Vagina (tissue), 2 donors: ENCODE results near the gene EHD2. TPM values are rescaled to one million over a fixed set of nuclear protein-coding genes. Genes with fewer than 3 reads are reported as not detected.
"Not testable (repeated sequence)": the region's sequence is repeated elsewhere in the genome, so short reads cannot be mapped to it uniquely, and the experiment has no call there.

Experiments
- DNase-seq, 2 donors: peaks; one replicate each; pipeline ENCODE4 v3.0.0-alpha.2; 2017; ENCODE audit errors: extremely low spot score in 2 of 2
- H3K27ac ChIP-seq: fragments of 200-600 bp; sonication (generic); one replicate; pipeline ENCODE4 v1.5.1; 2019
- H3K27me3 ChIP-seq: fragments of 200-600 bp; sonication (generic); one replicate; pipeline ENCODE4 v1.5.1; 2019
- H3K36me3 ChIP-seq, 2 donors: fragments of 200-600 bp; sonication (generic); one replicate each; pipeline ENCODE4 v1.5.1; 2017 to 2019
- H3K4me1 ChIP-seq: fragments of 200-600 bp; sonication (generic); one replicate; pipeline ENCODE4 v1.5.1; 2019
- H3K4me3 ChIP-seq, 2 donors: fragments of 200-600 bp; sonication (generic); 1 replicate in 1 of 2; 2 replicates in 1 of 2; pipeline ENCODE4 v1.5.1; 2016 to 2019
- H3K9me3 ChIP-seq: fragments of 200-600 bp; sonication (generic); one replicate; pipeline ENCODE4 v1.5.1; 2019
- POLR2A ChIP-seq, 2 donors: fragments of 450-650 bp; IDR thresholded peaks; one replicate each; pipeline ENCODE4 v1.6.1; 2017; ENCODE audit warnings: antibody characterized with exemption in 2 of 2, mild to moderate bottlenecking in 2 of 2, moderate library complexity in 2 of 2
- POLR2AphosphoS5 ChIP-seq, 2 donors: sonication (generic); formaldehyde crosslinking; IDR thresholded peaks; one replicate each; pipeline ENCODE4 v1.9.0; 2017; ENCODE audit warnings: antibody characterized with exemption in 2 of 2, mild to moderate bottlenecking in 2 of 2, low read depth in 1 of 2; ENCODE audit not compliant: insufficient read depth in 1 of 2
- intact Hi-C: fragments of 100-400 bp; cut with DNase I; formaldehyde crosslinking; loops from one replicate; pipeline ENCODE4 v1.15.1; 2023
- total RNA-seq: library from RNA; depleted of rRNA; stranded (reverse); fragments of >200 nt; gene quantifications from one replicate; pipeline ENCODE4 v1.2.3, GENCODE V29; 2016
- TF ChIP-seq, protein P1 (sequence below), 3 experiments: fragments of 450-650 bp in 2 of 3; fragments of 200-600 bp in 1 of 3; sonication (generic) in 1 of 3; IDR thresholded peaks; one replicate each; pipeline ENCODE4 v1.5.1; 2017 to 2019; ENCODE audit warnings: antibody characterized with exemption in 3 of 3, mild to moderate bottlenecking in 2 of 3, moderate library complexity in 2 of 3

The EHD2 gene, protein sequence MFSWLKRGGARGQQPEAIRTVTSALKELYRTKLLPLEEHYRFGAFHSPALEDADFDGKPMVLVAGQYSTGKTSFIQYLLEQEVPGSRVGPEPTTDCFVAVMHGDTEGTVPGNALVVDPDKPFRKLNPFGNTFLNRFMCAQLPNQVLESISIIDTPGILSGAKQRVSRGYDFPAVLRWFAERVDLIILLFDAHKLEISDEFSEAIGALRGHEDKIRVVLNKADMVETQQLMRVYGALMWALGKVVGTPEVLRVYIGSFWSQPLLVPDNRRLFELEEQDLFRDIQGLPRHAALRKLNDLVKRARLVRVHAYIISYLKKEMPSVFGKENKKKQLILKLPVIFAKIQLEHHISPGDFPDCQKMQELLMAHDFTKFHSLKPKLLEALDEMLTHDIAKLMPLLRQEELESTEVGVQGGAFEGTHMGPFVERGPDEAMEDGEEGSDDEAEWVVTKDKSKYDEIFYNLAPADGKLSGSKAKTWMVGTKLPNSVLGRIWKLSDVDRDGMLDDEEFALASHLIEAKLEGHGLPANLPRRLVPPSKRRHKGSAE
- total RNA-seq, result 125 TPM

DNA sequence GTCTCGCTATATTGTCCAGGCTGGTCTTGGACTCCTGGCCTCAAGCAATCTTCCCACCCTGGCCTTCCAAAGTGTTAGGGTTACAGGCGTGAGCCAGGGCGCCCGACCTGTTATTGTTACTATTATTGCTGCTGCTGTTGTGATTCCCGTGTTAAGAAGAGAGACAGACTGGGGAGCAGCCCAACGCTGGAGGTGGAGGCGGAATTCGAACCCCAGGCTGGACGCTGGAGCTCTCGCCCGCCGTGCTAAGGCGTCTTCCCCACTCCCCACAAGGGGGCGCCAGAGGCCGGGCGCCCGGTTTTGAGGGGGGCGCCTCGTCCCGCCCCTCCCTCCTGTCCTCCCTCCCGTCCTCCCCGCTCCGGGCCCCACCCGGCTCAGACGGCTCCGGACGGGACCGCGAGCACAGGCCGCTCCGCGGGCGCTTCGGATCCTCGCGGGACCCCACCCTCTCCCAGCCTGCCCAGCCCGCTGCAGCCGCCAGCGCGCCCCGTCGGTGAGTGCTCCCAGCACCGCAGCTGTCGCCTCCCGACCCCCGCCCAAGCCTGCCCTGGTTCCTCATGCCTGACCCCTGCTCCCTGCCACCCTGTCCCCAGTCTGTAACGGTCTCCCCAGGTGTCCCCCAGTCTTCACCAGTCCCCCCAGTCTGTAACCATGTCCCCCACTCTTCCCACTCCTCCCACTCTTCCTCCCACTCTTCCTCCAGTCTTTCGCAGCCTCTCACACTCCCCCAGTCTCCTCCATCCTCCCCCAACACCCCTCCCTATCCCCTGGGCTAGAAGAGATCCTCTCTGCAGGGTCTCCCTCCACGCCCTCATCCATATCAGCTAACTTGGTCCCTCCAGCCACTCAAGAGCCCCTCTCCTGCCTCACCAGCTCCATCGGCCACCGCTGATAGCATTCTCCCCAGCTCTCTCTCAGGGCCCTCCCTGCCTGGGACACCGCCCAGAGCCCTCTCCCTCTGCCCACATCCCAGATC, at the start of gene EHD2:
EHD2 (plus strand) TSS at position 377 of the 976 bp plus-strand sequence. CDS start 3,191 bp downstream, outside the sequence.
- Histone ChIP-seq H3K9me3 (no peaks in the 10 kb centered on the region), H3K4me3 (peak within 1 kb of the TSS; percentile 71 to 81), H3K4me1 (peaks cover 44% of the 10 kb centered on the region), H3K27me3 (no peaks in the 10 kb centered on the region), H3K36me3 (peaks cover 0 to 13% of the 10 kb centered on the region in 2 donors), H3K27ac (peak within 1 kb of the TSS; percentile 97)
- intact Hi-C loops, result loop anchor here (1.0 to 10.0 kb wide), 2 partner anchors 30 to 71 kb away; no protein-coding TSS in a partner anchor
- TF ChIP-seq POLR2AphosphoS5 (IDR thresholded peaks at IDR 0.05; ENCODE audit: insufficient read depth in 1 of 2, low read depth in 1 of 2), result peak; percentile 65 to 91
- peak in 1 of 2 donors; percentile 93 for TF ChIP-seq POLR2A (IDR thresholded peaks at IDR 0.05)
- TF ChIP-seq, protein P1, sequence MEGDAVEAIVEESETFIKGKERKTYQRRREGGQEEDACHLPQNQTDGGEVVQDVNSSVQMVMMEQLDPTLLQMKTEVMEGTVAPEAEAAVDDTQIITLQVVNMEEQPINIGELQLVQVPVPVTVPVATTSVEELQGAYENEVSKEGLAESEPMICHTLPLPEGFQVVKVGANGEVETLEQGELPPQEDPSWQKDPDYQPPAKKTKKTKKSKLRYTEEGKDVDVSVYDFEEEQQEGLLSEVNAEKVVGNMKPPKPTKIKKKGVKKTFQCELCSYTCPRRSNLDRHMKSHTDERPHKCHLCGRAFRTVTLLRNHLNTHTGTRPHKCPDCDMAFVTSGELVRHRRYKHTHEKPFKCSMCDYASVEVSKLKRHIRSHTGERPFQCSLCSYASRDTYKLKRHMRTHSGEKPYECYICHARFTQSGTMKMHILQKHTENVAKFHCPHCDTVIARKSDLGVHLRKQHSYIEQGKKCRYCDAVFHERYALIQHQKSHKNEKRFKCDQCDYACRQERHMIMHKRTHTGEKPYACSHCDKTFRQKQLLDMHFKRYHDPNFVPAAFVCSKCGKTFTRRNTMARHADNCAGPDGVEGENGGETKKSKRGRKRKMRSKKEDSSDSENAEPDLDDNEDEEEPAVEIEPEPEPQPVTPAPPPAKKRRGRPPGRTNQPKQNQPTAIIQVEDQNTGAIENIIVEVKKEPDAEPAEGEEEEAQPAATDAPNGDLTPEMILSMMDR (IDR thresholded peaks at IDR 0.05), result peak; percentile 96 to 97 (median 97)
- DNase-seq, result no peak

DNA sequence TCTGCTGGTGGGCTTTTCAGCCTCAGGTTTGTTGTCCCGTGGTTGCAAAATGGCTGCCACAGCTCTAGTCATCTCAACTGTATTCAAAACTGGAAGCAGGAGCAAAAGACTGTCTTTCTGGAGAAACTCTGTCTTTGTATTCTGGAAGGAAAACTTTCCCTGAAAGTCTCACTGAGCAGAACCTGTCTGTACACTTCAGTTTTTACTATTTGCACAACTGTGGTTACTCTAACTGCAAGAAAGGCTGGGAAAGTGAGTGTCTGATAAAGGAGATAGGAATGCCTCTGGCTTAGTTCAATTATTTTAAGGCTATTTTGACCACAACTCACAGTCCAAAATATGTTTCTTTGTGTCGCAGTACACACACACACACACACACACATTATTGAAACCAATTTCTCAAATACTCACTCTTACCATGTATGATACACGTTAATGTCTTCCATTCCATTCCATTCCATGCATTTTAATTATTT, 49.7 kb upstream of the EHD2 start:
- no peak overlapping the region for H3K4me3 ChIP-seq

DNA sequence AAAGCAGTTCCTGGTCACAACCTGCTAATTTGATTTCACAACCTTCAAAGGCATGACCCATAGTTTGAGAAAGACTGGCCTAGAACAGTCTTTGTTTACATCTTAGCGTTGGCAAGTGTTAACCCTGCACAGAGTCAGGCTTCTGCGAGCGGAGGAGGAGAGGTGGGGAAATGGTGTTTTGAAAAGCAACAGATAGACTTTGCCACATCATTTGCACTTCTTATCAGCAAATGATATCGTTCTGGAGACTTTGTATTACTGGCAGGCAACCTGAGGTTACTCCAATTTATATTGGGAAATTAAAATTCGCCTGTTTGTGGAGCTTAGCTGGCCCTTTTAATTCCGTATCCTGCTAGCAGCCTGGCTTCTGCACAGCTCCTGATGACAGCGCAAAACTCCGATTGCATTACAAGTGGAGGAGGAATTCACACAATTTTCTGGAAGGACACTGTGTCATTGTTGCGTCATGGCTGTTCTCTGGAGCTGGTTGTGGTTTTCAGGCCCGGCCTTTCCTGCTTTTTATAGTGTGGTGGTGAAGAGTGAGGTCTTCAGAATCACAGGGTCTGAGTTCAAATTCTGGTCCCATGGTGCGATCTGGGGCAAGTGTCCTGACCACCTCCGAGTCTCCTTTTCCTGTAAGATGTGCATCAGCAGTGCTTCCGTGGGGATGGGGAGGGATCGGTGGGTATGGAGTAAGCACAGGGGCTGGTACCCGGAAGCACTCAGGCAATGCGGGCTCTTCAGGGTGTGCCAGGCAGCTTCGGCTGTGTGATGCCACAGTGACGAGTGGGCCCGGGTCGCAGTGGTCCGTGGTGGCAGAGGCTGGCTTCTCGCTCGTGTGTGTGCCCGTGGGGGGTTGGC, 49.1 kb upstream of the EHD2 start:
- TF ChIP-seq POLR2AphosphoS5 (IDR thresholded peaks at IDR 0.05; ENCODE audit: insufficient read depth in 1 of 2, low read depth in 1 of 2), result peak; percentile 70 to 88
- TF ChIP-seq, protein P1 (IDR thresholded peaks at IDR 0.05), result no peak
- intact Hi-C loops, result no loop called here
- Histone ChIP-seq H3K27ac (peak overlapping the region; percentile 98), H3K27me3 (no peaks in the 10 kb centered on the region), H3K9me3 (no peaks in the 10 kb centered on the region), H3K4me3 (peak overlapping the region in 1 of 2 donors; percentile 25), H3K36me3 (no peaks in the 10 kb centered on the region), H3K4me1 (peaks cover 90% of the 10 kb centered on the region)
- DNase-seq, result peak in 1 of 2 donors; percentile 98

More for the DNA sequence above, 49.7 kb upstream of the EHD2 start:
- no peaks in the 10 kb centered on the region for H3K27me3 ChIP-seq
- no peak for DNase-seq
- TF ChIP-seq, protein P1 (IDR thresholded peaks at IDR 0.05), result no peak
- no peak for TF ChIP-seq POLR2A (IDR thresholded peaks at IDR 0.05)
- no peak for TF ChIP-seq POLR2AphosphoS5 (IDR thresholded peaks at IDR 0.05; ENCODE audit: insufficient read depth in 1 of 2, low read depth in 1 of 2)
- H3K4me1 ChIP-seq, result peaks cover 96% of the 10 kb centered on the region
- H3K36me3 ChIP-seq, result no peaks in the 10 kb centered on the region
- H3K9me3 ChIP-seq, result no peaks in the 10 kb centered on the region
- peak overlapping the region; percentile 98 for H3K27ac ChIP-seq
- intact Hi-C loops, result no loop called here

DNA sequence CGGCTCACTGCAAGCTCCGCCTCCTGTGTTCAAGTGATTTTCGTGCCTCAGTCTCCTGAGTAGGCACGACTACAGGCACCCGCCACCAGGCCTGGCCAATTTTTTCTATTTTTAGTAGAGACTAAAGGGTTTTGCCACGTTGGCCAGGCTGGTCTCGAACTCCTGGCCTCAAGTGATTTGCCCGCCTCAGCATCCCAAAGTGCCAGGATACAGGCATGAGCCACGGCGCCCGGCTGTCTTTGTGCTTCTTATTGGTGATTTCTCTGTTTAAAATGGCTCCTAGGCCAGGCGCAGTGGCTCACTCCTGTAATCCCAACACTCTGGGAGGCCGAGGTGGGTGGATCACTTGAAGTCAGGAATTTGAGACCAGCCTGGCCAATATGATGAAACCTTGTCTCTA, 44.7 kb upstream of the EHD2 start:
- H3K9me3 ChIP-seq, H3K27me3 ChIP-seq, H3K4me3 ChIP-seq, DNase-seq, intact Hi-C loops, H3K36me3 ChIP-seq: not testable (repeated sequence)
- H3K4me1 ChIP-seq, result peaks cover 49% of the 10 kb centered on the region
- H3K27ac ChIP-seq, result peak overlapping the region; percentile 98
